ENCODE data around the gene USP12.
A peak's percentile ranks its signal among the peaks of the same experiment; 100 is the strongest.
"Not testable (repeated sequence)": the region's sequence is repeated elsewhere in the genome, so short reads cannot be mapped to it uniquely, and the experiment has no call there.

Gene USP12

DNA sequence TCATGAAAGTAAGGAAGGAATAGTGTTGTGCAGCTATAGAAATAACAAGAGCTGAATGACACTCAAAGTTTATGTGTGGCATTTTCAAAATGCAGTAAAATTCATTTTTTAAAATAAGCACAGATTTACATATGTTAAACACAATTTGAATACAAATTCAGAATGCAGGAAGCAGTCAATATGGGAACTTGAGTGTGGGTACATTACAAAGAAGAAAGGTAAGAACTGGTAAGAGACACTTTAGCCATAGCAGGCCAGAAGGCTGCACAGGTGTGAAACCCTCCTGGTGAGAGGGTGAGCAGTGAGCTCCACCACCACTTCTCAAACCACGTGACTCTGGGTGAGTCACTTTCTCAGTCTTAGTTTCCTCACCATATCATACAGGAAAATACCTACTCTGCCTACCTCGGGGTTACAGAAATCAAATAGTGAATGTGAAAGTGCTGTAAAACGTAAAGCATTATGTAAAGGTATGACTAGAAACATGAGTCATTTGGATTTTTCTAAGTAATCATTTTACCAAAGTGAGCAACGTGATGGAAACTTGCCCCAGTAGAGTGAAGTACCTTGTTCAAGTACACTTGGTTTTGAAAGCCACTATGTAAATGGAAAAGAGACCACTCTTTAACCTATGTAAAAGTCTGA, 40.5 kb downstream of the USP12 start:
- no peaks in the 10 kb centered on the region for H3K27me3 ChIP-seq (ENCODE audit: low read depth, low read length)
- H3K4me3 ChIP-seq (ENCODE audit: low read depth in 1 of 2, low read length in 2 of 2) = no peak overlapping the region
- peak overlapping the region; percentile 34 for H3K27ac ChIP-seq (ENCODE audit: low read length)
- peaks cover 0 to 31% of the 10 kb centered on the region in 2 donors for H3K4me1 ChIP-seq (ENCODE audit: control insufficient read depth in 1 of 2, insufficient read depth in 2 of 2, low read length in 2 of 2)
- no peaks in the 10 kb centered on the region for H3K36me3 ChIP-seq (ENCODE audit: control insufficient read depth in 1 of 2, insufficient read depth in 2 of 2, low read length in 2 of 2)
- H3K9me3 ChIP-seq (ENCODE audit: control insufficient read depth in 1 of 2, low read length in 2 of 2) = peaks cover 0 to 5% of the 10 kb centered on the region in 2 donors

DNA sequence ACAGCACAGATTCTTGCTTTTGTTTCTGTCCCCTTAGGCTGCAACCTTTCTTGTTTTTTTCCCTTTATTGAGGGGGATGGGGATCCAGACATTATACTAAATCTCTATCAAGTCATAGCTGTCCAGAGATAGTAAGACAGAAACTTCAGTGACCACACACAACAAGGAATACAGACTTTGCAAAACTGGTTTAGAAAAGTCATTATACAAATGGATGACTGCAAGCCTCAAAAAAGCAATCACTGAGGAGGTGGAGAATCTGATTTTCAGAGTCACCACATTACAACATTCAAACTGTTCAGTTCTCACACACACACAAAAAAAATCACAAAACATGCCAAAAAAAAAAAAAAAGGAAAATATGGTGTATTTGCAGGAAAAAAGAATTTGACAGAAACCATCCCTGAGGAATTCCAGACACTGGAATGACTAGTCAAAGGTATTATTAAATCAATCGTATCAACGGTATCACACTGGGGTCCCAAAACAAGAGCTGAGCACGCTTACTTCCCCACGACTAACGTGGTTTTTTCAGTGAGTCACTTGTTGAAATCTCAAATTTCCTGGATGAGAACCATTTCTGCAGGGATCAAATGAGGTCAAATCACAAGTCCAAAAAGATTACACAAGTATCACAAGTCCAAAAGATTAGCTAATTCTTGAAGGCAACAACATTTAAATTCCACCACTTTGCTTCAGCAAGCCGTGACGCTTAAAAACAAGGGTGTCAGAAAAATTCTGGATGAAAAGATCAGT, 41.2 kb downstream of the USP12 start:
- H3K4me3 ChIP-seq (ENCODE audit: low read depth in 1 of 2, low read length in 2 of 2) = no peak overlapping the region
- peaks cover 0 to 5% of the 10 kb centered on the region in 2 donors for H3K9me3 ChIP-seq (ENCODE audit: control insufficient read depth in 1 of 2, low read length in 2 of 2)
- H3K36me3 ChIP-seq (ENCODE audit: control insufficient read depth in 1 of 2, insufficient read depth in 2 of 2, low read length in 2 of 2) = no peaks in the 10 kb centered on the region
- H3K4me1 ChIP-seq (ENCODE audit: control insufficient read depth in 1 of 2, insufficient read depth in 2 of 2, low read length in 2 of 2) = peaks cover 0 to 35% of the 10 kb centered on the region in 2 donors
- no peak overlapping the region for H3K27ac ChIP-seq (ENCODE audit: low read length)
- no peaks in the 10 kb centered on the region for H3K27me3 ChIP-seq (ENCODE audit: low read depth, low read length)

DNA sequence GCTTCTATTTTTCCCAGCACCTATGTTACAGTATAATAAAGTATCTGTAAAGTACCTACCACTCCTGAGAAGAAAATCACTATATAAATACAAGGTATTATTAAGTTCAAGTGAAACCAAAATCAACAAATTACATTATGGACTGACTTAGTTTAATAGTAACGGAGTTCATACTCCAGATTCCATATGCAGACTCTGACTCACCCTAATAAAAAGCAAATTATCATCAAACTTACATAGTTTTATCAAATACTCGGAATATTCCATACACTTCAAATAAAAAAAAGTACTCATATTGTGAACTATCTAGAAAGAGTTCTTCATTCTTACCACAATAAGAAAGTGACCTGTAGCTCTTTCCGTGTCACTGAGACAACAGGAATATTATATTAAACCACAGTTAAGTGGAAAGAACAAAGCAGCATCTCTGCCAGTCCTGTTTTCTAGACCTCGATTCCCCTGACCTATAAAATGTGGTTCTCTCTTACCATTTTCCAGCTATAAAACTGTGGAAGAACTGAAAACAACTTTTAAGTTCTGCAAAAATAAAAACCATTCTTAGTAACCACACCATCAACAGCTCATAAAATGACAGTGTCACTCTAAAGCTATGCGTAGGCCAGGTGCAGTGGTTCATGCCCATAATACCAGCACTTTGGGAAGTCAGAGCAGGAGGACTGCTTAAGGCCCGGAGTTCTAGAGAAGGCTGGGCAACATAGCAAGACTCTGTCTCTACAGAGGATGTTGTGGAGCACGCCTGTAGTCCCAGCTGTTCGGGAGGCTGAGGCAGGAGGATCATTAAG, 42.6 kb downstream of the USP12 start:
- Histone ChIP-seq H3K4me3 (ENCODE audit: low read depth in 1 of 2, low read length in 2 of 2) (no peak overlapping the region), H3K27ac (ENCODE audit: low read length) (no peak overlapping the region), H3K36me3 (ENCODE audit: control insufficient read depth in 1 of 2, insufficient read depth in 2 of 2, low read length in 2 of 2) (no peaks in the 10 kb centered on the region), H3K9me3 (ENCODE audit: control insufficient read depth in 1 of 2, low read length in 2 of 2) (peaks cover 0 to 5% of the 10 kb centered on the region in 2 donors), H3K4me1 (ENCODE audit: control insufficient read depth in 1 of 2, insufficient read depth in 2 of 2, low read length in 2 of 2) (peaks cover 0 to 36% of the 10 kb centered on the region in 2 donors), H3K27me3 (ENCODE audit: low read depth, low read length) (no peaks in the 10 kb centered on the region)

DNA sequence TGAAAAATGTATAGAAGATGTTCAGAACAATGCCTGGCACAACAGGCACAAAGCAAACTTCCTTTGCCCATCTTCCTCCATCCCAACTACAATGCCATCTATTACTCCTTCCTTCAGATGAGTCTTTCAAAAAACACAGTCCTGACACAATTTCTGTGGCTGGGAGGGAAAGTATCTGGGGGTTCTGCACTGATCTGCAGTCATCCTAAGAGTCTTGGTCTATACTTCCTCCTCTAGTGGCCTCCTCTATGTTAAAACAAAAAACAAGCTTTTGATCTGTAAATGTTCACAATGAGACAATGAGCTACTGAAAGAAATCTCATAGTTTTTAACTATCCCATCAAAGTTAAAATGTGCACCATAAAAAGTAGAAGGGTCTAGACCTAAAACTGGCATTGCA, 44.8 kb downstream of the USP12 start:
- no peaks in the 10 kb centered on the region for H3K27me3 ChIP-seq (ENCODE audit: low read depth, low read length)
- peaks cover 0 to 36% of the 10 kb centered on the region in 2 donors for H3K4me1 ChIP-seq (ENCODE audit: control insufficient read depth in 1 of 2, insufficient read depth in 2 of 2, low read length in 2 of 2)
- no peak overlapping the region for H3K4me3 ChIP-seq (ENCODE audit: low read depth in 1 of 2, low read length in 2 of 2)
- H3K9me3 ChIP-seq (ENCODE audit: control insufficient read depth in 1 of 2, low read length in 2 of 2) = peaks cover 0 to 5% of the 10 kb centered on the region in 2 donors
- H3K27ac ChIP-seq (ENCODE audit: low read length) = no peak overlapping the region
- no peaks in the 10 kb centered on the region for H3K36me3 ChIP-seq (ENCODE audit: control insufficient read depth in 1 of 2, insufficient read depth in 2 of 2, low read length in 2 of 2)

DNA sequence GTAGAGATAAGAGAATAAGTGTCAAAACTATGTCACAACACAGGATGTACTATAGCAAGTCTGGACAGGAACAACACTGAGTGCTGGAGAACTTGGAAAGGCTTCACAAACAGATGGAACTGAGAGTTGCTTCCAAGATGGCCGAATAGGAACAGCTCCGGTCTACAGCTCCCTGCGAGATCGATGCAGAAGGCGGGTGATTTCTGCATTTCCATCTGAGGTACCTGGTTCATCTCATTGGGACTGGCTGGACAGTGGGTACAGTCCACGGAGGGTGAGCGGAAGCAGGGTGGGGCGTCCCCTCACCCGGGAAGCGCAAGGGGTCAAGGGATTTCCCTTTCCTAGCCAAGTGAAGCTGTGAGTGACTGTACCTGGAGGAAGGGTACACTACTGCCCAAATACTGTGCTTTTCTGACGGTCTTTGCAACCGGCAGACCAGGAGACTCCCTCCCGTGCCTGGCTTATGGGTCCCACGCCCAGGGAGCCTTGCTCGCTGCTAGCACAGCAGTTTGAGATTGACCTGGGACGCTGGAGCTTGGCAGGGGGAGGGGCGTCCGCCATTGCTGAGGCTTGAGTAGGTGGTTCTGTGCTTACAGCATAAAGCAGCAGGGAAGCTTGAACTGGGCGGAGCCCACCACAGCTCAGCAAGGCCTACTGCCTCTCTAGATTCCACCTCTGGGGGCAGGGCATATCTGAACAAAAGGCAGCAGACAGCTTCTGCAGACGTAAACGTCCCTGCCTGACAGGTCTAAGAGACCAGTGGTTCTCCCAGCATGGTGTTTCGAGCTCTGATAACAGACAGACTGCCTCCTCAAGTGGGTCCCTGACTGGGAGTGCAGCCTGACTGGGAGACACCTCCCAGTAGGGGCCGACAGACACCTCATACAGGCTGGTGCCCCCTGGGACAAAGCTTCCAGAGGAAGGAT, 46.0 kb downstream of the USP12 start:
- no peaks in the 10 kb centered on the region for H3K27me3 ChIP-seq (ENCODE audit: low read depth, low read length)
- H3K4me1 ChIP-seq (ENCODE audit: control insufficient read depth in 1 of 2, insufficient read depth in 2 of 2, low read length in 2 of 2) = peaks cover 3 to 40% of the 10 kb centered on the region in 2 donors
- no peak overlapping the region for H3K4me3 ChIP-seq (ENCODE audit: low read depth in 1 of 2, low read length in 2 of 2)
- no peaks in the 10 kb centered on the region for H3K36me3 ChIP-seq (ENCODE audit: control insufficient read depth in 1 of 2, insufficient read depth in 2 of 2, low read length in 2 of 2)
- H3K27ac ChIP-seq (ENCODE audit: low read length) = no peak overlapping the region
- peaks cover 0 to 5% of the 10 kb centered on the region in 2 donors for H3K9me3 ChIP-seq (ENCODE audit: control insufficient read depth in 1 of 2, low read length in 2 of 2)

DNA sequence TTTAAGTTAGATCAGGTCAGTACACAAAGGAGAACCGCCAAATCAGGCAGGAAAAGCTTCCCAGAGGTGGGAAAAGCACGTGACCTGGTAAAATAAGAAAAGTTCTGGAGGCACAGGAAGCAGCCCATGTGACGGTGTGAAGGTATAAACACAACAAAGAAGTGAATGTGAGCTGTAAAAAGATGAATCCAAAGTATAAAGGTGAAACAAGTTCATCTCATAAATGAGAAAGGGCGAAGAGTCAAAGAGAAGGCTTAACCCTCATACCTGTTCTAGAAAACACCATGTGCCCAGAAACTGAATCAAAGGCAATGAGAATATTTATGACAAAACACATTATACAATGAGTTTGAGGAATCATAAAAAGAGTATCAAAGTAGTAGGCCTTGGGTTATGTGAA, 47.0 kb downstream of the USP12 start:
- peaks cover 3 to 44% of the 10 kb centered on the region in 2 donors for H3K4me1 ChIP-seq (ENCODE audit: control insufficient read depth in 1 of 2, insufficient read depth in 2 of 2, low read length in 2 of 2)
- no peaks in the 10 kb centered on the region for H3K27me3 ChIP-seq (ENCODE audit: low read depth, low read length)
- H3K27ac ChIP-seq (ENCODE audit: low read length) = no peak overlapping the region
- H3K4me3 ChIP-seq (ENCODE audit: low read depth in 1 of 2, low read length in 2 of 2) = no peak overlapping the region
- H3K9me3 ChIP-seq (ENCODE audit: control insufficient read depth in 1 of 2, low read length in 2 of 2) = no peaks in the 10 kb centered on the region
- no peaks in the 10 kb centered on the region for H3K36me3 ChIP-seq (ENCODE audit: control insufficient read depth in 1 of 2, insufficient read depth in 2 of 2, low read length in 2 of 2)

DNA sequence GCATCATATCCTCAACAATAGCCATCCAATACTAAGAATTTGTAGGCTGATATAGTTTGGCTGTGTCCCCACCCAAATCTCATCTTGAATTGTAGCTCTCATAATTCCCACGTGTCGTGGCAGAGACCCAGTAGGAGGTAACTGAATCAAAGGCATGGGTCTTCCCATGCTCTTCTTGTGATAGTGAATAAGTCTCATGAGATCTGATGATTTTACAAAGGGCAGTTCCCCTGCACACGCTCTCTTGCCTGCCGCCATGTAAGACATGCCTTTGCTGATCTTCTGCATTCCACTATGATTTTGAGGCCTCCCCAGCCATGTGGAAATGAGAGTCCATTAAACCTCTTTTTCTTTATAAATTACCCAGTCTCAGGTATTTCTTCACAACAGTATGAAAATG, 48.2 kb downstream of the USP12 start:
- H3K27ac ChIP-seq (ENCODE audit: low read length); H3K27me3 ChIP-seq (ENCODE audit: low read depth, low read length); H3K36me3 ChIP-seq (ENCODE audit: control insufficient read depth in 1 of 2, insufficient read depth in 2 of 2, low read length in 2 of 2); H3K4me3 ChIP-seq (ENCODE audit: low read depth in 1 of 2, low read length in 2 of 2); H3K9me3 ChIP-seq (ENCODE audit: control insufficient read depth in 1 of 2, low read length in 2 of 2): not testable (repeated sequence)
- peaks cover 3 to 38% of the 10 kb centered on the region in 2 donors for H3K4me1 ChIP-seq (ENCODE audit: control insufficient read depth in 1 of 2, insufficient read depth in 2 of 2, low read length in 2 of 2)

DNA sequence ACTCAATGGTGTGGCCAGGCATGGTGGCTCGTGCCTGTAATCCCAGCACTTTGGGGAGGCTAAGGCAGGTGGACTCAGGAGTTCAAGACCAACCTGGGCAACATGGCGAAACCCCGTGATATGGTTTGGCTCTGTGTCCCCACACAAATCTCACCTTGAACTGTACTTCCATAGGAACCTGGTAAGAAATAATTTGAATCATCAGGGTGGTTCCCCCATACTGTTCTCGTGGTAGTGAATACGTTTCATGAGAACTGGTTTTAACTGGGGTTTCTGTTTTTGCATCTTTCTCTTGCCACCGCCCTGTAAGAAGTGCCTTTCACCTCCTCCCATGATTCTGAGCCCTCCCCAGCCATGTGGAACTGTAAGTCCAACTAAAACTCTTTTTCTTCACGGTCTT, 49.6 kb downstream of the USP12 start:
- Histone ChIP-seq H3K9me3 (ENCODE audit: control insufficient read depth in 1 of 2, low read length in 2 of 2) (no peaks in the 10 kb centered on the region), H3K27me3 (ENCODE audit: low read depth, low read length) (no peaks in the 10 kb centered on the region), H3K4me1 (ENCODE audit: control insufficient read depth in 1 of 2, insufficient read depth in 2 of 2, low read length in 2 of 2) (peaks cover 7 to 37% of the 10 kb centered on the region in 2 donors), H3K27ac (ENCODE audit: low read length) (no peak overlapping the region), H3K4me3 (ENCODE audit: low read depth in 1 of 2, low read length in 2 of 2) (no peak overlapping the region), H3K36me3 (ENCODE audit: control insufficient read depth in 1 of 2, insufficient read depth in 2 of 2, low read length in 2 of 2) (no peaks in the 10 kb centered on the region)

DNA sequence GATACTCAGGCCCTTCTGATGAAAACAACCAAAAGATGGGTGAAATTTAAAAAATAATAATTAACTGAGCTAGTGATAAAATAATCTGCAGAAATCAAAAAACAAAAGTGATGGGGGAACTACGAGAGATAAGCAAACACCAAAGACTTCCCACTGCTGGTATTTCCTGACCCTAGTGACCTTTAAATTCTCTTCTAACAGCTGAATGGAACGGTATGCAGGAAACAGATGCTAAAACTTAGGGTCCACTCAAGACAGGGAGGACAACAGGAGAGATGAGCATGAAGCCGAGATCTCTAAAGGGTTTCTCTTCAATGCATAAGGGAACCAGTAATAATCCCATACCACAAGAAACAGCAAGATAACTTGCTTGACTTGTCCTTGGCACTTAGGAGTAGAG, 50.8 kb downstream of the USP12 start:
- no peak overlapping the region for H3K4me3 ChIP-seq (ENCODE audit: low read depth in 1 of 2, low read length in 2 of 2)
- peaks cover 0 to under 1% of the 10 kb centered on the region in 2 donors for H3K36me3 ChIP-seq (ENCODE audit: control insufficient read depth in 1 of 2, insufficient read depth in 2 of 2, low read length in 2 of 2)
- H3K27me3 ChIP-seq (ENCODE audit: low read depth, low read length) = no peaks in the 10 kb centered on the region
- no peaks in the 10 kb centered on the region for H3K9me3 ChIP-seq (ENCODE audit: control insufficient read depth in 1 of 2, low read length in 2 of 2)
- no peak overlapping the region for H3K27ac ChIP-seq (ENCODE audit: low read length)
- H3K4me1 ChIP-seq (ENCODE audit: control insufficient read depth in 1 of 2, insufficient read depth in 2 of 2, low read length in 2 of 2) = peaks cover 7 to 25% of the 10 kb centered on the region in 2 donors

DNA sequence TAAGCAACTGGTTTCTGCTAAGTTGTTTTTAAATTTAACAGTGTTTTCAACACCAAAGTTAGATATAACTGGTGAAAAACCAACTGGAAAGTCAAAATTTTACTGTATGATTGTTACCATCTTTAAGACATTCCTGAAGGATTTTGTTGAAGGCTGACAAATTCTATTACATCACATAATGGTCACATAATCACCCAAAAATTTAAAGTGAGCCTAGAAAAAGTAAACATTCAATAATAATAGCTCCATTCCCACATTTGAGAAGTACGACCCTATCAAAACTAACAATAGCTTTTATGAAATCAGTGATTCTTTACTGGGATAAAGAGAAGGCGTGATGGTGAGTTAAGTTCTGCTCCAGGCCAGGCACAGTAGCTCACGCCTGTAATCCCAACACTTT, 51.6 kb downstream of the USP12 start:
- Histone ChIP-seq H3K4me3 (ENCODE audit: low read depth in 1 of 2, low read length in 2 of 2) (no peak overlapping the region), H3K27me3 (ENCODE audit: low read depth, low read length) (no peaks in the 10 kb centered on the region), H3K4me1 (ENCODE audit: control insufficient read depth in 1 of 2, insufficient read depth in 2 of 2, low read length in 2 of 2) (peaks cover 7 to 20% of the 10 kb centered on the region in 2 donors), H3K36me3 (ENCODE audit: control insufficient read depth in 1 of 2, insufficient read depth in 2 of 2, low read length in 2 of 2) (peaks cover 0 to 4% of the 10 kb centered on the region in 2 donors), H3K27ac (ENCODE audit: low read length) (no peak overlapping the region), H3K9me3 (ENCODE audit: control insufficient read depth in 1 of 2, low read length in 2 of 2) (no peaks in the 10 kb centered on the region)

All from muscle layer of duodenum (tissue), 2 donors.